Activated CD8-positive, alpha-beta memory T cell treated with anti-CD3 and anti-CD28 coated beads for 4 hours (primary cell): Measurements from ENCODE around the gene ARL2BP.

ENCODE experiments used
- DNase-seq, 2 donors: peaks; one replicate each; pipeline ENCODE4 v3.0.0-alpha.2; 2020; ENCODE audit warnings: low read depth in 2 of 2

Gene ARL2BP

DNA sequence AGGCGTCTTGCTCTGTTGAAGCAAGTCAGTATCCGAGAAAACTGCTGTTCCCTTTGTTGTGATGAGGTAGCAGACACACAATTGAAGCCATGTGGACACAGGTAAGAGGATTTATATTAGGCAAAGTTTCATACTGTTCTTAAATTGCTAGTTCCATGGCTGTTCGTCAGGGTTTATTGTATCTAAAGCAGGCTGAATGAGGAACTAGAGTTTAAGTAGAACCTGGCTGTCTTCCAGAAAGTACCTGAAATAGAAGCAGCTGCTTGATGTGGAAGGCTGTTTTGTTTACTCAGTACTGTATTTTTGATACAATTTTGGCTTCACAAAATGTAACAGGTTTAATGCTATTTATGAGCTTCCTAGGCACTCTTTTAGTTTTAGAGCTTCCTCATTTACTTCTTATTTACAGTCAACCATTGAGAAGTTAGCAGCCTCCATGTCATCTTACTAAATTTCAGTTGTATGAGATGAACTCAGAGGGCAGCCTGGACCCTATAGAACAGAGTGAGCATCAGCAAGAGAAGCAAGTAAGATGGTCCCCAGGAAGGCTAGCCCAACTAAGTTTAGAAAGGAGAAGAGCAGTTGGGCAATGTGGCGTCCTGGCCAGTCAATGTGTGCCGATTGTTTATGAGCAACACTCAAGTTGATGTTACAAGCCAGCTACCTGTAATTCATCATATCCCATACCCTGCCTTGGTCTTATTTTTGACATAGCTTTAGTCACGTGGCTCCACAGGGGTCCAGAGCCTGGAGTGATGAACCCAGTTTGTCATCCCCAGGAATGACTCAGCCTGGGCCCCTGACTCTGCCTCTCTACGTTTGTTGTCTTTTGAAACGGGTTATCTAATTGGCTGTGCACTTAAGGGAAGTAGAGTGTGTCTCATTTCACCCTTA is 9.7 kb upstream of the ARL2BP start:
- no peak for DNase-seq

DNA sequence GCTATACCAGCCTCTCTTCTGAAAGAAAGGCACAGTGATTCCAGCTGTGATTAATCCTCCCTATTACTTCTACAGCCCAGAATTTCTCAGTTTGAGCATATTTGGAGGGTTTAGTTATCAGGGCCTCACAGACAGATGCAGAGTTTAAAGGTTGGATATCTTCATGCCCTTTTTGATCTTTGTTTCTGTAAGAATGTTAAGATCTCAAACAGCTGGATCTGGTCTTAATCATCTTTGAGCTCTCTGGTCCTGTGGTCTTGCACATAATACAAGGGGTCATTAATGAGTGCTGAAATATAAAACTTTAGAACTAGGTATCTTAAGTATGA is 9.1 kb upstream of the ARL2BP start:
- DNase-seq: no peak

DNA sequence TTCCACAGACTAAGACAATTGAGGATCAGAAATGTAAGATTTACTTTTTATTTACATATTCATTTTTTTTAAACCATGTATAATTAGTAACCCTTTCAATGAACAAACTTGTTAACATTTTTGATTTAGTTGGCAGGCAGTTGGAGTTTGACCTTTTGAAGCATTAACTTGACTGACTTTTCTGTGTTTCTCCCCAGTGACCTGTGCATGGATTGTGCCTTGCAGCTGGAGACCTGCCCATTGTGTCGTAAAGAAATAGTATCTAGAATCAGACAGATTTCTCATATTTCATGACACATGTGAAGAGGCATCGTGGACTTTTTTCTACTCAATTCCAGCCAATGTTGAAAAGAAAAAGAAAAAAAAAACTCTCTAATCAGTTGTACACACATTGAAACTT is 6.4 kb upstream of the ARL2BP start:
- DNase-seq: no peak

DNA sequence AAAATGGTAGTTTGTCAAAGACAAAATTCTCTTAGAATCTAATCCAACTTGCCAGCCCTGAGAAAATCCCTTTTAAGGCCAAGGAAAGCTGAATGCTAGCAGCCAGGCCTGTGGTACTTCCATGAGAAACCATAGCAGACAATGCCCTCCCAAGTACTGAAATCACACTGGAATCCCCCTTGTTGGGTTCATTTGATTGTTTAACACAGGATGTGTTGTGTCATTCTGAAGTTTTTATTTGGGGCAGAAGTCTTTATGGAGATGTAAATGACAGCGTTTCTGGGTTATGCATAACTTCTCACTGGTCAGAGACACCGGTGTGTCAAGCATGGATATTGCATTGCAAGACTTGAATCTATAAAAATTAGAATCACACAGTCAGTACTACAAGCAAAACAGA is 6.0 kb upstream of the ARL2BP start:
- no peak for DNase-seq

DNA sequence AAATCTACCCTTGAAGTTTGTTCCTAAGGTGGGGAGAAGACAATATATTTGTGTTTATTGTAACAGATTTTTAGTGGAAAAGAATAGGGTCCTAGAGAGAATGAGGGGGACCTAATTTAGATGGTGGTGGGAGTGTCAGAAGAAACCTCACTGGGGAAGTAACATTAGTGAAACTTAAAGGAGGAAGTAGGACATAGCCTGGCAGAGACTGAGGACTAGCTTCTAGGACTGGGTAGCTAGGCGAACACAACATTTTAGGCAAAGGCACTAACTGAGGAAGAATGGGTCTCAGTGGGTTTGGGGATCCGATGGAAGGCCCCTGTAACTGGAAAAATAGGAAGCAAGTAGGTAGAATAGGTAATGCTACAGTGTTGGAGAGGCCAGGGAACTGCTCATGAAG is 4.2 kb upstream of the ARL2BP start:
- DNase-seq: no peak

DNA sequence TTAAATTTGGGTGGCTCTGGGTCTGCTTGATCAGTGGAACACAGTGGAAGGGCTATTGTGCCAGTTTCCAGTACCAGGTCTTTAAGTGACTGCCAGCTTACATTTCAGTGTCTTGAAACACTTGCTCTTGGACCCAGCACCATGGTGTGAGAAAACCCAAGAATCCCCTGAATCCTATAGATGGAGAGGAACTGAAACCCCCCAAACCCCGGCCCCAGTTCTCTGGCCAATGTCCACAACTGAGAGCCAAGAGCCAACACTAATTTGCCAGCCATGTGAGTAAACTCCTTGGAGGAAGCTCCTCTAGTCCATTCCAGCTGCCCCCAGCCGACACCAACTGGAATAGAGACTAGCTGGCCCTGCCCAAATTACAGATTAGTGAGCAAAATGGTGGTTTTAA is 2.4 kb upstream of the ARL2BP start:
- DNase-seq: no peak

DNA sequence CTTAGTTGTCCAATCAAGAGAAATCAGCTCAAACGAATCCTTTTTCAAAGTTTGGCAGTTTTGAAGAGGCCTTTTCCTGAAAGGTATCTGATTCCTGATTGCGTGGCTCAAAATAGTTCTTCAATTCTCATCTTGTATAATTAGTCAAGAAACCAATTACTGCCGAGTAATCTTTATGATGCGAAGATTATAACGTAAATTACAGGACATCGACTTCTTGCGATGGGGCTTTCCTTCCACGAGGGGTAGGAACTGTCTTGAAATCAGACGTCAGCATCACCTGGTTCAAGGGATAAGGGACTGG is 644 bp upstream of the ARL2BP start:
- no peak for DNase-seq

DNA sequence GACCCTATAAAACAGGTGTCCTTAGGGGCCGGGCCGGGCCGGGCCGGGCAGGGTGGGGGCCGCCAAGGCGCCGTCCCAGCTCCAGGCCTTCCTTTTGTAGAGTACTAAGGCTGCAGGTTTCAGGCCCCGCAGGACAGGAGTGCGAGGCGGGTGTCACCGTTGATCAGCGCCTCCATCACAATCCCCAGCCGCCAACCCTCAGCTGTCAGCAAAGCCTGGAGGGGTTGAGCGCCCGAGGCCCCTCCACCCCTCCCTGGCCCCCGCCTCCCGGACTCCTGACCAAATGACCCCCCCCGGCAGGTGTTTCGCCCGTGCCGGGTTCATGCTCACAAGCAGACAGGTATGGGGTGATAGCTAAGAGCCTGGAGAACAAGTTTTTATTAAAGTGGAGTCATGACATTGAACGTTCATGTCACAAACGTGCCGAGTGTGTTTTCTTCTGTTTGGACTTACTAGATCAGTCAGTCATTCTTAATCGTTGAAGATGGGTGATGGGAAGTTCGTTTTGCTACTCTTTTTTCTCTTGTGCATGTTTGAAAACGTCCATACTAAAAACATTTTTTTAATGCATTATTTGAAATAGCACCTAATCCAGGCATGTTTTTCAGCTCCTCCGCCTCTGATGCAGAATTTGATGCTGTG is 534 bp downstream of the ARL2BP start:
- DNase-seq: no peak

DNA sequence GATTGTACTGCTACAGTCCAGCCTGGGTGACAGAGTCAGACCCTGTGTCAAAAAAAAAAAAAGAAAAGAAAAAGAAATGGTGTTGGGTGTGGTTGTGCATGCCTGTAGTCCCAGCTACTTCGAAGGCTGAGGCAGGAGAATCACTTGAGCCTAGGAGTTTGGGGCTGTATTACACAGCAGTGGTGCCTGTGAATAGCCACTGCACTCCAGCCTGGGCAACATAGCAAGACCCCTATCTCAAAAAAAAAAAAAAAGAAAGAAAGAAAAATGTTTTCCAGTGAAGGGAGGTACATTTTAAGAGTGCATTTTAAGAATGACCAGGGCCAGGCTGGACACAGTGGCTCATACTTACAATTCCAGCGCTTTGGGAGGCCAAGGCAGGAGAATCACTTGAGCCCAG is 6.3 kb downstream of the ARL2BP start:
- DNase-seq: no peak

DNA sequence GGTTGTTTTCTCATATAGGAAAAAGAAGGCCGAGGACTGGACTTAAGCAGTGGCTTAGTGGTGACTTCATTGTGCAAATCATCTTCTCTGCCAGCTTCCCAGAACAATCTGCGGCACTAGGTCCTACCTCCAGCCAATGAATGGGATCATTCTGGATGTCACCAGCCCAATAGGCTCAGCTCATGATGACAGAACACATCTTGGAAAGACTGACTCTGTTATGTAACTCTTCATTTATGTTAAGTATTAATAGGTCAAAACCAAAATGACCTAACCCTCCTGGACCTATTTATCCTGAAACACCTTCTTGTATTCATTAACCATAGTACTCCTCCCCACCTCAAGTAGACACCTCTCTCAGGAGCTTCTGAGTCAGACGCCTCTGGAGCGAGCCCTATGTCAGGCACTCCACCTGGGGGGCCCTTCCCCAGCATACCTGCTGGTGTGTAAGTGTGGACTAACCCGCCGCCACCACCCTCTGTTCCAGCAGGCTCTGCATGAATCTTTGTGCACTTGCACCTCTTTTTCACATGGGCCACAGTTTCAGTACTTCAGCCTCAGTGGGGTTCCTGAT is 7.2 kb downstream of the ARL2BP start:
- DNase-seq: no peak

DNA sequence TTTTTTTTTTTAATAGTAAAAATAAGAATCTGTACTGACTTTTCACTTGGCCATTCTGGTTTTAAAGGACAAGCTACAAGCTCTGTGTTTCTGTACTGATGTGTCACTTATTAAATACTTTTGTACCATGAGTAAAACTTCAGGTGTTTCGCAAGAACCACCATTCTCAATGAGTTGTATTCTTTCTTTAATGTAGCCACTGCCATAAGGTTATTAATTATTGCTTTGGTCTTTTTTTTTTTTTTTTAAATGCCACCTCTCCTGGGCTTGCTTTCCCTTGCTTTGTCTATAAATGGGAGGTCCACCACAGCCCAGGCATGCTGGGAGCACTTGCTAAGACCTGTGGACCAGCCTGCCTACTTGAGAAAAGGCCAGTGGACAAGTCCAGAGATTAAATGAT is 8.4 kb downstream of the ARL2BP start:
- no peak for DNase-seq

DNA sequence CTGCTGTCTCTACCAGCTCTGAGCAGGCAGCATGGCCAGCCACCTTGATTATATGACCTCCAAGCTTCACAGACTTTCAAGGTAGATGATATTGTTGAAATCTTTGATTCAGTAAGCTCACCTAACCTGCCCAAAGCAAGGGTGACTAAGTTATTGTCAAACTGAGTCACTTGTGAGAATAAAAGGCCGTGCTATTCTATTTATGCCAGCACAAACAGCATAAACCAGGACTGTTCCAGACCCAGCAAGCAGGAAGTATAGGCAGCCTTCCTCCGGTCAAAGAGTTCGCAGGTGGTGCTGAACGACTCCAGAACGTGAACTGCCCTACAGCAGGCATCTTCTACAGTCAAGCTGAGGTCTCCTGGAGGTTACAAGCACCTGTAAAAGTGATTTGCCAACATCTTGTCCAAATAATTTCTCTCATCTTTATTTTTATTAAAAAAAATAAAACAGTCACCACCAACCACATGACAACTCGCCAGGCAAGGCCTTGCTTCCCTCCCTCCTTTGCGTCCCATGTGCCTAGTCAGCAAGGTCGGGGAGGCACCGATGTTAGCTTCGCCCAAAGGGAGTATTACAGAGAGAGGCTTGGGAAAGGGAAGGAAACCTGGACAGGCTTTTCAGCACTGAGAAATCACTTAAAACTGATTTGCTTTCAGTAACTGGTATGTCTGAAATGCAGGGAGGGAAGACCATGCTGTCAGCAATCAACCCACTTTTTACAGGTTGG is 10.8 kb downstream of the ARL2BP start:
- DNase-seq: no peak

DNA sequence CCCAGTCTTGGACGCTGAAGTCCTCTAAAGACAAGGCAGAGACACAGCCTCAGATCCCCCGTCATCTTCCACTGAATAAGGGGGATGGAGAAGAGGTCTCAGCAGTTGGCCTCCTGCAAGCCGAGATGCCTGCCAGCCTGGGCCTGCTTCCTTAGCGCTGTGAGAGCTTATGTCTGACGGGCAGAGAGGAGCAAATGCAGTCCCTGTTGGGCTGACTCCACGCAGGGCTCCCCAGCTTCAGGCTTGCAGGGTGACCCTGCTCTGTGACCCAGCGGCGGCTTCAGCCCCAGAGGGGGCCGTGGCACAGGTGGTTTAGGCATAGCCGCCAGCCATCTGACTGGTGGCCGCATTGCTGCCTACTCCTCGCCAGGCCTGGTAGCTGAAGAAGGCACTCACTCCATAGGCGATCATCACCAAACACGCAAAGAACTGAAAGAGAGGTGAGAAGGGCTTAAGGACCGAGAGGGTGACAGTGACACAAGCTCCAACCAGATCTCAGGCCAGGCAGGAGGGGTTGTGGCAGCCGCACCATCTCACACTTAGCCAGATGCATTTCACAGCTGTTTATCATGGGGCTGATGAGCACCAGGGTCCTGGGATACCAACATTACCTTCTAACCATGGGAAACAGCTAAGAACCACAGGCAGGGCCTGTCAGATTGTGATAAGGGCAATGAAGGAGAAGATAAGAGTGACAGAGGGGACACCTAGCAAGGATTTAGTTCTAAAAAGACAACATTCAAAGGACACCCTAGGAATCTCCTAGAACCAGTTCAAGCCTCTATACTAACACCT is 11.7 kb downstream of the ARL2BP start:
- no peak for DNase-seq

DNA sequence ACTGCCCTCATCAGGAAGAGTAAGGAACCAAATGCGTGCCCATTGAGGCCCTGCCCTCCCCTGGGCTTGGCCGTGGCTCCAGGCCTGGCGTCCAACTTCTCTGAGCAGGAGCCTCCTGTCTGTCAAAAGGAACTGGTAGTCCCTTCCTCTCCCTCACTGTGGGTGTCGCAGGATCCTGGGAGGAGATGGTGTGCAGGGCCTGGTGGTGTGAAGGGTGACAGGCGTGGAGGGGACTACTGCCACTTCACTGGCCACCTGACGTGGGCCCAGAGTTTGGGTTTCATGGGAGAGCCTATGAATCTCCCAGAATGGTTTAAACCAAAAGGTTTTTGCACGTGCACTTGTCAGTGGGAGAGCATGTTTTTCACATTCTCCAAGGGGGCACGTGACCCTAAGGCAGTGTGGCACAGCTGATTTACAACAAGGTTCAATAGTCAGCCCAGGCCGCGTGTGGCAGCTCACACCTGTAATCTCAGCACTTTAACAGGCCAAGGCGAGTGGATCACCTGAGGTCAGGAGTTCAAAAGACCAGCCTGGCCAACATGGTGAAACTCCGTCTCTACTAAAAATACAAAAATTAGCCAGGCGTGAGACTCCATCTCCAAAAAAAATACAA is 12.5 kb downstream of the ARL2BP start:
- DNase-seq: no peak

DNA sequence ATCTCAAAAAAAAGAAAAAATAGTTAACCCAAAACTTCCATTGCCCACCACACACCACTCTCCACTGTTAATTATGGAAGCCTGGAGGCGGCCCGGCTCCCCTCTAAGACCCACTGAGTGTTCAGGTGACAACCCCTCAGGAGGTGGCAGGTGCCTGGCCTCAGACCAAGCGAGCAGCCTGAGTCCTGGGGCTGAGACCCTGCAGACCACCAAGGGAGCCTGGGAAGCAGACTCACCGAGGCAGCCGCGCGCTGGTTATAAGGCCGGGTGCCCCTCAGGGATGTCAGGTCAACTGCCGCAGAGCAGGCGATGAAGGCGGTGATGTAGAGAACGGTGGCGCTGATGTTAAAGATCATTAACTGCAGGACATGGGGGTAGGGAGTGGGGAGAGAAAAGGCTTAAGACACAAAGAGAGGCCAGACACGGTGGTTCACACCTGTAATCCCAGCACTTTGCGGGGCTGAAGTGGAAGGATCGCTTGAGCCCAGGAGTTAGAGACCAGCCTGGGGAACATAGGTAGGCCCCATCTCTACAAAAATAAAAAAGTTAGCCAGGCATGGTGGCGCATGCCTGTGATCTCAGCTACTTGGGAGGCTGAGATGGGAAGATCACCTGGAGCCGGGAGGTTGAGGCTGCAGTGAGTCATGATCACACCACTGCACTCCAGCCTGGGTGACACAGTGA is 13.3 kb downstream of the ARL2BP start:
- DNase-seq: no peak

DNA sequence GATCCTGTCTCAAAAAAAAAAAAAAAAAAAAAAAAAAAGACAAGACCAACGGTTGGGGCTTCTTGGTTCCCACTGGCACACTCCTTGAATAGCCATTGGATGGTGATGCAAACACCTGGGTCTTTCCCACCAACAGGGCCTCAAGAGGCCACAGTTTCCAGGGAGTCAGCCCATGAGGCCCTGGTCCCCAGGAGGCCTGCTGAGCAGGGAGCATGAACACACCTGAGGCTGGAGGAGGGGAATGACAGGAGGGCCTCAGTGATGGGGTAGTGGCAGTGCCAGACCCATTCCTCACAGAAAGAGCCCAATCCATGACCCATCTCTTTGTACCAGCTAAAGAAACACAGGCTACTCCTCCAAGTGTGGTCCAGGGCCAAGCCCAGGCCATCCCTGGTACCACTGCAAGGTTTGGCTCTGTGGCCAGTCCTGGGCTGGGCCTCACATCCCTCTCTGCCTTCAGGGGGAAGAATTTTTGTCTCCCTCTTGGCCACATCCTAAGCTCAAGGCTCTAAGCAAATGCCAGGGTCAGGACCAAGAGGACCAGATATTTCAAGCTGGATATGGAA is 13.9 kb downstream of the ARL2BP start:
- DNase-seq: no peak

DNA sequence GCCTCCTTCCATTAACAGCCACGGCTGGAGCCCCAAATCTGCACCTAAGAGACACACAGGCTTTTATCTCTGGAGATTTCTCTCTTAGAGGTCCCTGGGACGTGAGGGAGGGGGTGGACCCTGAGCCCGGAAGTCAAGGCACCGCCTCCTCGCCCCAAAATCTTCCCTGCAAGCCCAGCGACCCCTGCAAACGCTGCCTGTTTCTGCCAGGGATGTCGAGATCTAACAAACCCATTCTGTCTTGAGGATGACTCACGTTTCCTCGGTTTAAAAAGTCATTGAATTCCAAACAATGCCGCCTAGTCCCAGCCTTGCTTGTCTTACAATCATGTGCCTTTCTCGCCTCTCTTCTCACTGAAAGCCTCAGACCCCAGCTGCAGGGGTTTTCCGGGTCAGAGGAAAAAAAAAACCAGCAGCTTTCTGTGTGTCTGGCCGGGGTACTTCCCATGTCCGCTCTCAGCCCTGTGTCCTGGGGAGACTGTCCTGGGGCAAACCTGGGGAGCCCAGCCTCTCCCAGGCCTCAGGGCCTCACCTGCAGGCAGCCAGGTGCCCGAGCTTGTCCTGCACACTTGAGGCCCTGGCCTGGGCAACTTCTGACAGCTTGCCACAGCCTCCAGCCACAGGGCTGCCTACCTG is 15.4 kb downstream of the ARL2BP start:
- DNase-seq: no peak

DNA sequence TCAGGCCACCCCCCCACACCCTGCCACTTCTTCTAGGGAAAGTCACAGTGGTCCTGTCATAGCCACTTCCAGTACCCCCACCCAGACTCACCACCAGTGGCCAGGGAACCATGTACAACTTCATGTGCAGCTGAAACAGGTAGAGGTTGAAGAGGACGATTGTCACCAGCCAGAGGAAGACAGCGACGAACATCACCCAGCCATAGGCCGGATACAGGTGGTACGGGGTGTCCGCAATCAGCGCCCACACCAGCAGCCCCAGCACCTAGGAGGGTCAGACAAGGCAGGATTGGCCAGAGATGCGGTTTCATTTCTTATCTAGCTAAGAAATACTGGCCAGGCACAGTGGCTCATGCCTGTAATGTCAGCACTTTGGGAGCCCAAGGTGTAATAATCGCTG is 16.7 kb downstream of the ARL2BP start:
- DNase-seq: no peak

DNA sequence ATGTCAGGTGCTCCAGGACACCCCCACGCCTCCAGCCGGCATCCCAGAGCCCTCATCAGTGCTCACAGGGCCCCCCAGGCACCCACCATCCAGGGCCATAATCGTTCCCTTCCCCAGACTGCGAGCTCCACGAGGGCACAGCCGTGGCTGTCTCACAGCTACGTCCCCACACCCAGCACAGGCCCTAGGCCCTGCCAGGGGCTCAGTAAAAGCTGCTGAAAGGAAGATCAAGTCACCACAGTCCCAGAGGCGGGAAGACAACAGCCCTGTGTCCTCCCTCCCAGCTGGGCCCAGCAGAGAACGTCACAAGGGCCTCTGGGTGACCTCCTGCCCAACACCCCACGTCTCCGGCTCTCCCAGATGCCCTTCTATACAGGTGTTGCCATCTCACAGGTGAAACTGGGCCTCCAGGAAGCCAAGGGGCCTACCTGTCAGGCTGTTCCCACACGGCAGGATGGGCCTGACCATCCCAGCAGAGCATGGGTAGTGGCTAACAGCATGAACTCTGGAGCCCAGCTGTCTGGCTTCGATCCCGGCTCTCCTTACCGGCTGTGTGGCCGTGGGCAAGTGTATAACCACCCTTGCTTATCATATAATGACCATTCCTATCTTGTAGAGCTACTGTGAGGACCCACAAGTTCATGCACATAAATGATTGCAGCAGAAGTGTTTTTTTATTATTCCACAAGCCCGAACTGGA is 17.9 kb downstream of the ARL2BP start:
- DNase-seq: no peak
